Ishikawa (cell line): Measurements from ENCODE around the gene EYA2.

ENCODE experiments used
- CEBPB ChIP-seq: IDR thresholded peaks from 2 replicates; pipeline ENCODE4 v1.6.1; 2012
- EGR1 ChIP-seq: IDR thresholded peaks from 2 replicates; pipeline ENCODE4 v1.6.1; 2012
- EP300 ChIP-seq: IDR thresholded peaks from 2 replicates; pipeline ENCODE4 v1.6.1; 2012; ENCODE audit warnings: borderline replicate concordance
- FOXM1 ChIP-seq: IDR thresholded peaks from 2 replicates; pipeline ENCODE4 v1.6.1; 2012; ENCODE audit warnings: low read depth, borderline replicate concordance
- NFIC ChIP-seq: IDR thresholded peaks from 2 replicates; pipeline ENCODE4 v1.6.1; 2012
- RAD21 ChIP-seq: IDR thresholded peaks from 2 replicates; pipeline ENCODE4 v1.6.1; 2012; ENCODE audit warnings: low read depth
- TAF1 ChIP-seq: IDR thresholded peaks from 2 replicates; pipeline ENCODE4 v1.6.1; 2012; ENCODE audit warnings: low read depth, mild to moderate bottlenecking
- TEAD4 ChIP-seq: IDR thresholded peaks from 2 replicates; pipeline ENCODE4 v1.6.1; 2012
- YY1 ChIP-seq: IDR thresholded peaks from 2 replicates; pipeline ENCODE4 v1.6.1; 2012; ENCODE audit warnings: low read depth
- TF ChIP-seq, protein P1 (sequence below): IDR thresholded peaks from 2 replicates; pipeline ENCODE4 v1.6.1; 2012; ENCODE audit warnings: low read depth, mild to moderate bottlenecking
- TF ChIP-seq, protein P2 (sequence below): IDR thresholded peaks from 2 replicates; pipeline ENCODE4 v1.6.1; 2012

DNA sequence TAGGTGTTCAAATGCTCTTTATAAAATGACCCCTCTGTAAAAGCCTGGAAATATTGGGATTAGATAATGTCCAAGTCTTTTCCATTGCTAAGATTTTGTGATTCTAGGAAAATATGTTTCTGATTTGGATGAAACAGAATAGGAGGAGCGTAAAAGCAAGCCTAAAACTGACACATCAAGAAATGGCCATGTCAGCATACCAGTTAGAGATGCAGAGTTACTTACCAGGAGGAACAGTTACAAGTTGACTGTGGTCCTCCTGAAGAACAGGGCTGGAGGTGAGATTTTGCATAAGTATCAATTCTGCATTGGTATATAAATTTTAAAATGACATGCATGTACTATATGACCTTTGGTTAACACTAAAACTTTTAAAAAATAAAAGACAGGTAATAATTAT lies 35.3 kb downstream of the EYA2 start:
- TF ChIP-seq NFIC: no peak
- TF ChIP-seq EP300: no peak
- TF ChIP-seq TEAD4: no peak
- TF ChIP-seq TAF1: no peak
- no peak for TF ChIP-seq RAD21
- no peak for TF ChIP-seq CEBPB
- TF ChIP-seq, protein P1, sequence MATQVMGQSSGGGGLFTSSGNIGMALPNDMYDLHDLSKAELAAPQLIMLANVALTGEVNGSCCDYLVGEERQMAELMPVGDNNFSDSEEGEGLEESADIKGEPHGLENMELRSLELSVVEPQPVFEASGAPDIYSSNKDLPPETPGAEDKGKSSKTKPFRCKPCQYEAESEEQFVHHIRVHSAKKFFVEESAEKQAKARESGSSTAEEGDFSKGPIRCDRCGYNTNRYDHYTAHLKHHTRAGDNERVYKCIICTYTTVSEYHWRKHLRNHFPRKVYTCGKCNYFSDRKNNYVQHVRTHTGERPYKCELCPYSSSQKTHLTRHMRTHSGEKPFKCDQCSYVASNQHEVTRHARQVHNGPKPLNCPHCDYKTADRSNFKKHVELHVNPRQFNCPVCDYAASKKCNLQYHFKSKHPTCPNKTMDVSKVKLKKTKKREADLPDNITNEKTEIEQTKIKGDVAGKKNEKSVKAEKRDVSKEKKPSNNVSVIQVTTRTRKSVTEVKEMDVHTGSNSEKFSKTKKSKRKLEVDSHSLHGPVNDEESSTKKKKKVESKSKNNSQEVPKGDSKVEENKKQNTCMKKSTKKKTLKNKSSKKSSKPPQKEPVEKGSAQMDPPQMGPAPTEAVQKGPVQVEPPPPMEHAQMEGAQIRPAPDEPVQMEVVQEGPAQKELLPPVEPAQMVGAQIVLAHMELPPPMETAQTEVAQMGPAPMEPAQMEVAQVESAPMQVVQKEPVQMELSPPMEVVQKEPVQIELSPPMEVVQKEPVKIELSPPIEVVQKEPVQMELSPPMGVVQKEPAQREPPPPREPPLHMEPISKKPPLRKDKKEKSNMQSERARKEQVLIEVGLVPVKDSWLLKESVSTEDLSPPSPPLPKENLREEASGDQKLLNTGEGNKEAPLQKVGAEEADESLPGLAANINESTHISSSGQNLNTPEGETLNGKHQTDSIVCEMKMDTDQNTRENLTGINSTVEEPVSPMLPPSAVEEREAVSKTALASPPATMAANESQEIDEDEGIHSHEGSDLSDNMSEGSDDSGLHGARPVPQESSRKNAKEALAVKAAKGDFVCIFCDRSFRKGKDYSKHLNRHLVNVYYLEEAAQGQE: no peak
- no peak for TF ChIP-seq YY1
- no peak for TF ChIP-seq FOXM1
- no peak for TF ChIP-seq EGR1
- TF ChIP-seq, protein P2, sequence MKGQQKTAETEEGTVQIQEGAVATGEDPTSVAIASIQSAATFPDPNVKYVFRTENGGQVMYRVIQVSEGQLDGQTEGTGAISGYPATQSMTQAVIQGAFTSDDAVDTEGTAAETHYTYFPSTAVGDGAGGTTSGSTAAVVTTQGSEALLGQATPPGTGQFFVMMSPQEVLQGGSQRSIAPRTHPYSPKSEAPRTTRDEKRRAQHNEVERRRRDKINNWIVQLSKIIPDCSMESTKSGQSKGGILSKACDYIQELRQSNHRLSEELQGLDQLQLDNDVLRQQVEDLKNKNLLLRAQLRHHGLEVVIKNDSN: no peak
